HepG2 (cell line): Measurements from ENCODE around the gene ZKSCAN8. TPM values are rescaled to one million over a fixed set of nuclear protein-coding genes. Genes with fewer than 3 reads are reported as not detected.

ENCODE experiments used
- CCAR2 ChIP-seq: fragments of 200-400 bp; formaldehyde crosslinking; optimal IDR thresholded peaks from 2 replicates; pipeline ENCODE3; 2018; ENCODE audit warnings: low read depth, mild to moderate bottlenecking, low read length, moderate library complexity
- ELF3 ChIP-seq: IDR thresholded peaks from 2 replicates; pipeline ENCODE4 v1.6.1; 2016; ENCODE audit warnings: missing genetic modification reagents, missing compliant biosample characterization
- FOXM1 ChIP-seq: sonication (generic); formaldehyde crosslinking; IDR thresholded peaks from 2 replicates; pipeline ENCODE4 v1.5.0; 2020; ENCODE audit warnings: missing genetic modification reagents
- MXI1 ChIP-seq: IDR thresholded peaks from 3 replicates; pipeline ENCODE4 v1.6.1; 2012; ENCODE audit warnings: low read depth, low read length, inconsistent platforms, borderline replicate concordance
- RARG ChIP-seq: sonication (generic); formaldehyde crosslinking; IDR thresholded peaks from 2 replicates; pipeline ENCODE4 v1.4.0; 2020; ENCODE audit warnings: low read depth, mild to moderate bottlenecking, missing genetic modification reagents
- RELA ChIP-seq: sonication (generic); formaldehyde crosslinking; IDR thresholded peaks from 2 replicates; pipeline ENCODE4 v1.4.0; 2020; ENCODE audit warnings: missing genetic modification reagents
- REXO4 ChIP-seq: sonication (generic); formaldehyde crosslinking; IDR thresholded peaks from 2 replicates; pipeline ENCODE4 v1.8.0; 2022; ENCODE audit warnings: missing genetic modification reagents, mild to moderate bottlenecking, borderline replicate concordance
- SALL2 ChIP-seq: sonication (generic); formaldehyde crosslinking; IDR thresholded peaks from 2 replicates; pipeline ENCODE4 v1.8.1; 2023; ENCODE audit warnings: mild to moderate bottlenecking, missing genetic modification reagents, inconsistent platforms
- SUZ12 ChIP-seq: fragments of 150-350 bp; IDR thresholded peaks from 2 replicates; pipeline ENCODE4 v1.6.1; 2014; ENCODE audit warnings: low read depth, low read length
- TCF7 ChIP-seq: sonication (generic); IDR thresholded peaks from 2 replicates; pipeline ENCODE4 v1.6.1; 2016; ENCODE audit warnings: antibody characterized with exemption, low read depth
- THAP9 ChIP-seq: sonication (generic); formaldehyde crosslinking; IDR thresholded peaks from 2 replicates; pipeline ENCODE4; 2020; ENCODE audit warnings: missing genetic modification reagents, mild to moderate bottlenecking, borderline replicate concordance
- ZC3H4 ChIP-seq: sonication (generic); formaldehyde crosslinking; IDR thresholded peaks from 2 replicates; pipeline ENCODE4 v1.4.0; 2020; ENCODE audit warnings: missing genetic modification reagents, borderline replicate concordance
- ZNF615 ChIP-seq: sonication (generic); formaldehyde crosslinking; IDR thresholded peaks from 2 replicates; pipeline ENCODE4 v1.5.0; 2020; ENCODE audit warnings: mild to moderate bottlenecking, missing genetic modification reagents, borderline replicate concordance
- ZXDC ChIP-seq: sonication (generic); formaldehyde crosslinking; IDR thresholded peaks from 2 replicates; pipeline ENCODE4 v1.5.0; 2020; ENCODE audit warnings: mild to moderate bottlenecking, missing genetic modification reagents
- polyA plus RNA-seq, 8 experiments: library from polyadenylated mRNA; depleted of rRNA in 3 of 8; stranded (reverse) in 7 of 8; unstranded in 1 of 8; fragments of >200 nt; fragmentation: Illumina TruSeq in 4 of 8; extraction: Trizol in 4 of 8; gene quantifications; 2 replicates each; pipeline versions ENCODE4 v1.2.1 to v1.2.3, GENCODE V29; 2011 to 2016; ENCODE audit warnings: low read depth in 4 of 8, missing spikeins in 1 of 8, mixed read lengths in 1 of 8; ENCODE audit not compliant: insufficient read depth in 1 of 8
- total RNA-seq, 5 experiments: library from RNA; depleted of rRNA; stranded (reverse); fragments of >200 nt; fragmentation: Illumina TruSeq; extraction: Trizol; gene quantifications; 2 replicates each; pipeline ENCODE4 v1.2.3, GENCODE V29; 2016; ENCODE audit warnings: low read depth in 1 of 5
- TF ChIP-seq, protein P1 (sequence below): sonication (generic); formaldehyde crosslinking; IDR thresholded peaks from 2 replicates; pipeline ENCODE4 v1.4.0; 2020; ENCODE audit warnings: missing genetic modification reagents, borderline replicate concordance
- TF ChIP-seq, protein P2 (sequence below): IDR thresholded peaks from 2 replicates; pipeline ENCODE4 v1.6.1; 2018; ENCODE audit warnings: missing genetic modification reagents

Gene ZKSCAN8
- total and polyA plus RNA-seq, 2 of the 13 experiments (the other 11 are each of a cell fraction or from before 2014, with no cell fraction given) = 12.4 to 20.9 TPM

DNA sequence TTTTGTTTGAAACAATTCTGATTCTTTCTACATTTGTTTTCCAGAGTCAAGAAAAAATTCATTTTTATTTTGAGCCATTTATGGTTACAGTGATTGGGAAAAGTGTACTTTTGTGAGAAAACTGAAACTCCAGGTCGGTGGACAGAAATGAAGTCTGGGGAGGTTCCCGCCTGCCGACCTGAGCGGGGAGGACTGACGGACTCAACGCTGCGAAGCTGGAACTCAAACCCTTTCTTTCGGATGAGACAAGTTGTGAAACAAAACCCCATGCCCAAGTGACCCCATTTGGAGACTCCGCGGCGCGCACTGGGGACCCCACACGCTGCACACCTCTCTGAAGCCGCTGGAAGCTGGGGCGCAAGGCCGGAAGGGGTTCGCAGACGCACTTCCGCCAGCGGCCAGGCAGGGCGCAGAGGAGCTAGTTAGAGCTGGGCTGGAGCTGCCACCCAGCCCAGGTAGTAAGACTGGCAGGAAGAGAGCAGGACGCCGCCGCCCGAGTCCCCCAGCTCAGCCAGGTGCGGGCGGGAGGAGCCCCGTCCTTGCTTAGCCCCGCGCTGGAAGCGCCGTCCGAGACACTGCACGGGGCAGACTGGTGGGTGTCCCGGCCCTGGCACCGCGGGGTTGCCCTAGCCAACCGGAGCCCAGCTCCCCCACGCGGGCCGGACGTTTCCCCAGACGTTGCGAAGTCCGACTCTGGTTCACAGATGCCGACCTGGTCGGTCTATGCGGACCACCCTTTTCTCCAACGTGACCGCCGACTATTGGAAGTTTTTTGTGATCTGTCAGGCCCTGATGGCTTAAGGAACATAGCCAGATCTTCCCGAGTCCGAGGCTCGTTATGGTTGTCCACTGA is 37.1 kb upstream of the ZKSCAN8 start (continued):
- TF ChIP-seq FOXM1 (CRISPR knock-in tag) (no peak), RARG (CRISPR knock-in tag) (no peak), REXO4 (CRISPR knock-in tag) (0 out of 2 replicates have a peak, but pooled peaks have one; percentile 39), ZC3H4 (CRISPR knock-in tag) (no peak), ELF3 (CRISPR knock-in tag) (peak; percentile 69), ZNF615 (CRISPR knock-in tag) (no peak; the same call in 1 of the 2 replicates), RELA (CRISPR knock-in tag) (peak; percentile 77; the same call in 1 of the 2 replicates), SALL2 (CRISPR knock-in tag) (peak; percentile 95), THAP9 (CRISPR knock-in tag) (peak; percentile 83), CCAR2 (no peak), MXI1 (peak; percentile 54; the same call in 1 of the 3 replicates), ZXDC (peak; percentile 58; the same call in 1 of the 2 replicates), SUZ12 (no peak), TCF7 (no peak)
- TF ChIP-seq, protein P1, sequence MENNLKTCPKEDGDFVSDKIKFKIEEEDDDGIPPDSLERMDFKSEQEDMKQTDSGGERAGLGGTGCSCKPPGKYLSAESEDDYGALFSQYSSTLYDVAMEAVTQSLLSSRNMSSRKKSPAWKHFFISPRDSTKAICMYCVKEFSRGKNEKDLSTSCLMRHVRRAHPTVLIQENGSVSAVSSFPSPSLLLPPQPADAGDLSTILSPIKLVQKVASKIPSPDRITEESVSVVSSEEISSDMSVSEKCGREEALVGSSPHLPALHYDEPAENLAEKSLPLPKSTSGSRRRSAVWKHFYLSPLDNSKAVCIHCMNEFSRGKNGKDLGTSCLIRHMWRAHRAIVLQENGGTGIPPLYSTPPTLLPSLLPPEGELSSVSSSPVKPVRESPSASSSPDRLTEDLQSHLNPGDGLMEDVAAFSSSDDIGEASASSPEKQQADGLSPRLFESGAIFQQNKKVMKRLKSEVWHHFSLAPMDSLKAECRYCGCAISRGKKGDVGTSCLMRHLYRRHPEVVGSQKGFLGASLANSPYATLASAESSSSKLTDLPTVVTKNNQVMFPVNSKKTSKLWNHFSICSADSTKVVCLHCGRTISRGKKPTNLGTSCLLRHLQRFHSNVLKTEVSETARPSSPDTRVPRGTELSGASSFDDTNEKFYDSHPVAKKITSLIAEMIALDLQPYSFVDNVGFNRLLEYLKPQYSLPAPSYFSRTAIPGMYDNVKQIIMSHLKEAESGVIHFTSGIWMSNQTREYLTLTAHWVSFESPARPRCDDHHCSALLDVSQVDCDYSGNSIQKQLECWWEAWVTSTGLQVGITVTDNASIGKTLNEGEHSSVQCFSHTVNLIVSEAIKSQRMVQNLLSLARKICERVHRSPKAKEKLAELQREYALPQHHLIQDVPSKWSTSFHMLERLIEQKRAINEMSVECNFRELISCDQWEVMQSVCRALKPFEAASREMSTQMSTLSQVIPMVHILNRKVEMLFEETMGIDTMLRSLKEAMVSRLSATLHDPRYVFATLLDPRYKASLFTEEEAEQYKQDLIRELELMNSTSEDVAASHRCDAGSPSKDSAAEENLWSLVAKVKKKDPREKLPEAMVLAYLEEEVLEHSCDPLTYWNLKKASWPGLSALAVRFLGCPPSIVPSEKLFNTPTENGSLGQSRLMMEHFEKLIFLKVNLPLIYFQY = peak; percentile 42; the same call in 1 of the 2 replicates
- TF ChIP-seq, protein P2, sequence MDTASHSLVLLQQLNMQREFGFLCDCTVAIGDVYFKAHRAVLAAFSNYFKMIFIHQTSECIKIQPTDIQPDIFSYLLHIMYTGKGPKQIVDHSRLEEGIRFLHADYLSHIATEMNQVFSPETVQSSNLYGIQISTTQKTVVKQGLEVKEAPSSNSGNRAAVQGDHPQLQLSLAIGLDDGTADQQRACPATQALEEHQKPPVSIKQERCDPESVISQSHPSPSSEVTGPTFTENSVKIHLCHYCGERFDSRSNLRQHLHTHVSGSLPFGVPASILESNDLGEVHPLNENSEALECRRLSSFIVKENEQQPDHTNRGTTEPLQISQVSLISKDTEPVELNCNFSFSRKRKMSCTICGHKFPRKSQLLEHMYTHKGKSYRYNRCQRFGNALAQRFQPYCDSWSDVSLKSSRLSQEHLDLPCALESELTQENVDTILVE (CRISPR knock-in tag) = no peak
